Naive thymus-derived CD8-positive, alpha-beta T cell (primary cell): ENCODE data around the gene TAB2. TPM values are rescaled to one million over a fixed set of nuclear protein-coding genes. Genes with fewer than 3 reads are reported as not detected.
"Not testable (repeated sequence)": the region's sequence is repeated elsewhere in the genome, so short reads cannot be mapped to it uniquely, and the experiment has no call there.

ENCODE experiments used
- ATAC-seq, 2 donors: fragments of 150-1000 bp; cut with Tn5 transposase in 1 of 2; sonication (Bioruptor Pico), chemical (Tn5 transposase) in 1 of 2; 1 replicate in 1 of 2; 2 replicates in 1 of 2; pipeline ENCODE4 v1.10.0; 2021; ENCODE audit warnings: mild to moderate bottlenecking in 2 of 2, moderate library complexity in 2 of 2
- POLR2A ChIA-PET: fragments of 350-600 bp; sonication (Branson Sonifier 250); formaldehyde crosslinking; loops from one replicate; lab custom pipeline; 2021; ENCODE audit warnings: antibody characterized with exemption; lab: Charles Lee
- DNase-seq, 10 donors: peaks; one replicate each; pipeline versions ENCODE4 v3.0.0 to v3.0.0-alpha.2; 2020 to 2022
- H3K27ac Mint-ChIP-seq, 10 donors: one replicate each; pipeline ENCODE4 v1.8.0; 2020 to 2022; ENCODE audit warnings: mild to moderate bottlenecking in 10 of 10, mixed read lengths in 10 of 10, moderate library complexity in 4 of 10, inconsistent platforms in 1 of 10
- H3K27me3 Mint-ChIP-seq, 5 donors: one replicate each; pipeline ENCODE4 v1.8.0; 2021 to 2022; ENCODE audit warnings: mixed read lengths in 5 of 5
- H3K36me3 Mint-ChIP-seq, 3 donors: one replicate each; pipeline ENCODE4 v1.8.0; 2020 to 2022; ENCODE audit warnings: mixed read lengths in 3 of 3, mild to moderate bottlenecking in 2 of 3, inconsistent platforms in 1 of 3
- H3K4me1 Mint-ChIP-seq, 4 donors: one replicate each; pipeline ENCODE4 v1.8.0; 2021 to 2022; ENCODE audit warnings: mixed read lengths in 4 of 4
- H3K4me3 Mint-ChIP-seq, 10 donors: one replicate each; pipeline ENCODE4 v1.8.0; 2020 to 2022; ENCODE audit warnings: mild to moderate bottlenecking in 10 of 10, mixed read lengths in 10 of 10, moderate library complexity in 6 of 10, inconsistent platforms in 1 of 10
- H3K9me3 Mint-ChIP-seq, 9 donors: one replicate each; pipeline ENCODE4 v1.8.0; 2020 to 2022; ENCODE audit warnings: mixed read lengths in 9 of 9, mild to moderate bottlenecking in 3 of 9, inconsistent platforms in 1 of 9, moderate library complexity in 1 of 9
- polyA plus RNA-seq, 3 donors: library from polyadenylated mRNA; unstranded; fragments of 300-500 nt; fragmentation: Illumina TruSeq; gene quantifications; one replicate each; pipeline ENCODE4 v1.2.3, GENCODE V29; 2021
- total RNA-seq, 8 experiments: library from RNA in 2 of 8; stranded (reverse) in 2 of 8; gene quantifications; one replicate each; pipeline ENCODE4 v1.2.3 and lab custom pipeline; 2021 to 2026

TAB2 gene
- total and polyA plus RNA-seq, 5 experiments from 2014 or later = 9.5 to 117 (median 14.1) TPM

DNA sequence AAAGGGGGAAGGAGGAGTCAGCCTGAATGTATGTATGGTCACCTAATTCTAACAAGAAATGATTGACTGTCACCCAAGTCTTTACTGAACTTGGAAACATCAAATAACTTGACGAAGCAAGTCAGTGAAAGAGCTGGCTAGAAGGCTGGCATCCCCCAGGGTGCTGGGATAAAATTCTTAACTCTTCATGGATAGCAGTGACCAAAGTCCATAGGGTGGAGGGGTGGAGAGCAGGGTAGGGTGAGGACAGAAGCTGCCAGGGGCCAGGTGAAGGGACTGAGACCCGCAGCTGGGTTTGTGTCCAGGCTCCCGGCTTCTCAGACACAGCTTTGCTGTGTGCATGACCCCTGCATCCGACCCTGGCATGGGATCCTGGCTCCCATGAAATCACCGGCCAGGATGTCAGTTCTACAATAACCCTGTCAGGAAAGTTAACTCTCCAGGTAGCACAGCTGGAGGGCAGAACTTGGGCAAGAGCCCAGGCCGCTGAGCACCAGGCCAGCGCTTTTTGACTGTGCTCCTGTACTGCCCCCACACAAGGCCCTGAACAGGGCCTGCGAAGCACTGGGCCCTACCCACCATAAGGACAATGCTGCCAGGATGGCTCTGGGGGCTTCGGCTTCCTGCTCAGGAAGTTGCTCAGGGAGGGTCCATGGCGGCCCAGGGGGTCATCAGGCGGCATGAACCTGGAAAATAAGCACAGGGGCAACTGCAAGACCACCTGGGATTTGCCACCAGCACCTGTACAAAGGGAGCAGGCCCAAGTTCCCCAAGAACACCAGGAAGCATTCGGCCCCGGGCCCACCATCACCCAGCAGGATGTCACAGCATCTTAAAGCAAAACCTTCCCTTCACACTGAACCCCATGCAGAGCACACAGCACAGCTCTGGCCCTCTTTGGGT lies 134.8 kb downstream of the TAB2 start:
- H3K4me1 Mint-ChIP-seq = peaks cover 2 to 16% (median 7%) of the 10 kb centered on the region in 4 donors
- peaks cover 0 to 29% (median 4%) of the 10 kb centered on the region in 3 donors for H3K36me3 Mint-ChIP-seq
- H3K27ac Mint-ChIP-seq = peak overlapping the region in 5 of 10 donors; percentile 8 to 56 (median 39)
- H3K4me3 Mint-ChIP-seq = peak overlapping the region in 5 of 10 donors; percentile 5 to 56 (median 36)
- DNase-seq (no peak), ATAC-seq (no peak)
- H3K27me3 Mint-ChIP-seq = peaks cover 0 to 8% (median 0%) of the 10 kb centered on the region in 5 donors
- POLR2A ChIA-PET = interaction anchor here (1.2 to 2.0 kb wide), 2 partner anchors 22 to 63 kb away, joined by 3 to 5 read pairs; no protein-coding TSS in a partner anchor
- H3K9me3 Mint-ChIP-seq = no peaks in the 10 kb centered on the region

DNA sequence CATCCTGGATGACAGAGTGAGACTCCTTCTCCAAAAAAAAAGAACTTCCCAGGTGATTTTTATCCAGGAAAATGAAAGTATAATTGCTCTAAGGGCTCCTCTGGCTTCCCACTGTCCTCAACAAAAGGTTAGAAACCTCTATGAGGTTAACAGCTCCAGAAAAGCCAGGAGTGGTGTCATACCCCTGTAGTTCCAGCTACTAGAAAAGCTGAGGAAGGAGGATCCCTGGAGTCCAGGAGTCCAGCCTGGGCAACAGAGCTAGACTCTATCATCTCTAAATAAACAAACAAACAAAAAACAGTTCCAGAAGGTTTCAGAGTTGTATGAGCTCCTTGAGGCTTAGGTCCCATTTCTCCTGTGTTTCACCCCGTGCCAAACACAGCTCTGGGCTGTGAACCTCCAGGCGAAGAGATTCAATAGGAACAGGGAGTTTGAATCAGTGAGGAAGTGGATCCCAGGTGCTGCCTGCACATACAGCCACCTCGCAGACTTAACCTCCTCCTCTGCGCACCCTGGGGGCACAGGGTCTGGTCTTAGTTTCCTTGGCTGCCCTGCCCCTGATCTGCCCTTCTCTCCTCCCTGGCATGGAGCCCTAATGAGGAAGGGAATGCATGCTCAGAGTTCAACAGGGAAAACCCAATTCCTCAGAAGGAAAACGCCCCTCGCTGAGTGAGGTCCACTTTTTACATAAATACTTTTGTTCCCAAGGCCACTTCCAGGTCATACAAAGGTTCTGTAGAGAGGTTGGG lies 136.3 kb downstream of the TAB2 start:
- peaks cover 0 to 8% (median 0%) of the 10 kb centered on the region in 5 donors for H3K27me3 Mint-ChIP-seq
- peak overlapping the region in 1 of 10 donors; percentile 38 for H3K27ac Mint-ChIP-seq
- H3K4me1 Mint-ChIP-seq = peaks cover 2 to 18% (median 7%) of the 10 kb centered on the region in 4 donors
- POLR2A ChIA-PET = interaction anchor here (1.1 kb wide), 1 partner anchor 31 kb away, joined by 5 read pairs; the partner anchor contains the start of gene ZC3H12D
- no peak for DNase-seq
- H3K36me3 Mint-ChIP-seq = peaks cover 0 to 42% (median 8%) of the 10 kb centered on the region in 3 donors
- H3K9me3 Mint-ChIP-seq = no peaks in the 10 kb centered on the region
- no peak for ATAC-seq
- H3K4me3 Mint-ChIP-seq = no peak overlapping the region

DNA sequence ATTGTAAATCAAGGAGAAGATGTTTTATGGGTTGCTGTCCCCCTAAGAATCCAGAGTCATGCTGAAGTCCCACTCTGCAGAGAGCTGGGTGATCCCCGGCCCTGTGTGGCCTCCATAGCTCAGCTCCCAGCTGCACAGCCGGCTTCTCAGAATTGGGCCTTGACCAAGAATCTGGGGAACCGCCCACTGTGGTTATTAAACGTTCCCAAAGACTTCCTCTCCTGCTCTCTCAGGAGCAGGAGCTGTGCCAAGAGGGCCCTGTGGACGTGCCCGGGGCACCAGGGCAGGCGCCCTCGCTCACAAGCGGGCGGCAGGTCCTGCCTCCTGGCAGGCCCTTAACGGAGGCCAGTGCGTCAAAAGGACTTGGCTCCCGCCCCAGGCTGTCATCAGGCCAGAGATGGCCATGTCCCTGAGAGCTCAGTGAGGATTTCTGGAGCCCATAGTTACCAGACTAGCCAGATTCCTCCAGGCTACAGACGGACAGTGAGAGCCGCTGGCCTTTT lies 136.9 kb downstream of the TAB2 start:
- POLR2A ChIA-PET = interaction anchor here (1.1 kb wide), 1 partner anchor 30 kb away, joined by 5 read pairs; the partner anchor contains the start of gene ZC3H12D
- Mint-ChIP-seq H3K27me3 (peaks cover 0 to 4% (median 0%) of the 10 kb centered on the region in 5 donors), H3K9me3 (no peaks in the 10 kb centered on the region), H3K27ac (no peak overlapping the region), H3K36me3 (peaks cover 0 to 48% (median 11%) of the 10 kb centered on the region in 3 donors), H3K4me1 (peaks cover 2 to 19% (median 7%) of the 10 kb centered on the region in 4 donors), H3K4me3 (no peak overlapping the region)
- DNase-seq (no peak), ATAC-seq (no peak)

DNA sequence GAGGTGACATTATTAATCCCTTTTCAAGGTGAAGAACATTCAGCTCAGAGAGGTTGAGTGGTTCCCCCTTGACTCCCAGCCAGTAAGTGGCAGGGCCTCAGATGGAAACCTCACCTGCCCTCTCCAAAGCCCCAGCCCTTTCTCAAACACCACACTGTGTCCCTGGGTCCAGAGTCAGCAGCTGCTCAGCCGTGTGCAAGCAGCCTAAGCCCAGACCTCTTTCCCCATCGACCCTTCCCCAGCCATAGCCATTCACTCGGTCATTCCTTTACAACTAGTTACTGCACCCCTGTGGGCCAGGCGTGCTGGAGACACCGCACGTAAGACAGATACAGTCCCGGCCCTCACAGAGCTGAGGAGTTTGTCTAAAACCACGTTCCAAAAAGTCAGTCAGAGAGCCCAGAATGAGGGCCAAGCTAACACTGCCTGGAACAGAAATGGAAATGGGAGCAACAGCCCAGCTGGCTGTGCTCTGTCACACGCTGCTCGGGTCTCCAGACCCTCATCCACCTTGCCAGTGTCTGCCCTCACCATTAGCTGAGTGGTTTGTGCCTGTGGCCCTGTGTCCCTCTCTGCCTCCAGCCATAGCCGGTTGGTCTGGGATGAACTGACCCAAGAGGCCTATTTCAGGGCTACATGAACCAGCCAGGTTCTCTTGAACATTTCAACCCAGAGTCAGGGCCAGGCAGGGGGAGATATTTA lies 137.7 kb downstream of the TAB2 start:
- Mint-ChIP-seq H3K36me3 (peaks cover 0 to 55% (median 16%) of the 10 kb centered on the region in 3 donors), H3K27ac (peak overlapping the region in 2 of 10 donors; percentile 59 to 87), H3K27me3 (peaks cover 0 to 4% (median 0%) of the 10 kb centered on the region in 5 donors), H3K4me3 (no peak overlapping the region), H3K9me3 (no peaks in the 10 kb centered on the region), H3K4me1 (peaks cover 0 to 13% (median 4%) of the 10 kb centered on the region in 4 donors)
- POLR2A ChIA-PET = interaction anchor here (1.1 kb wide), 1 partner anchor 30 kb away, joined by 5 read pairs; the partner anchor contains the start of gene ZC3H12D
- no peak for ATAC-seq
- DNase-seq = no peak

DNA sequence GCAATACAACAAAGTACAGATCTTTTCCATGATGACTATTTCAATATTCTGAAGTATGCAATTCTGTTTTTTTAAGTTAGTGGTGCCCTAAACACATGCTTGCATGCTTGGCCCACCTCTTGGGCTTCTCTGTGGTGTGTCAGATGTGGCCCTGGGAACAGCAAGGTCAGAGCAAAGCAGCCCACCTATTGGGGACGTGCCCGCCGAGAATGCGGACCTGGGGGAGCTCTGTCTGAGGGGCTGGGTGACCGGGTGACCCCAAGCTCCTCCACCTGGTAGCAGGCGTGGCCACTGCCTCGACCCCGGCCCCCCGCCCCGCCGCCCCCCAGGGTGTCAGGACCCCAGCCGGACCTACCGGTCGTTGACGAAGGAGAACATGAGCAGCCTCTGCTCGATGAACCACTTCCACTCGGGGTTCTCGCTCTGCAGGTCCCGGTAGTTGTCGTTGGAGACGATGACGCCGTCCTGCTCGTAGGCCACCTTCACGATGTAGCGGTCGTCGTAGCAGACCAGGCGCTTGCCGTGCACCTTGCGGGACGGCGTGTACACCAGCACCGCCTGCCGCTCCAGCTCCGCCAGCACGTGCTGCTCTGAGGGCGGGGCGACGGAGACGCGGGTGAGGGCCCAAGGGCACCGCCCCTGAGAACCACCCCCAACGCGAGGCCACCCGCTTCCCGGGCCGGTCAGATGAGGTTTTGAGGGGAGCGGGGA lies 139.0 kb downstream of the TAB2 start:
- H3K36me3 Mint-ChIP-seq = peaks cover 0 to 67% (median 18%) of the 10 kb centered on the region in 3 donors
- no peak overlapping the region for H3K4me3 Mint-ChIP-seq
- no peaks in the 10 kb centered on the region for H3K9me3 Mint-ChIP-seq
- peaks cover 0 to 8% (median 3%) of the 10 kb centered on the region in 4 donors for H3K4me1 Mint-ChIP-seq
- POLR2A ChIA-PET = no interaction called here
- ATAC-seq (no peak), DNase-seq (no peak)
- H3K27ac Mint-ChIP-seq = no peak overlapping the region
- peaks cover 0 to 4% (median 0%) of the 10 kb centered on the region in 5 donors for H3K27me3 Mint-ChIP-seq

DNA sequence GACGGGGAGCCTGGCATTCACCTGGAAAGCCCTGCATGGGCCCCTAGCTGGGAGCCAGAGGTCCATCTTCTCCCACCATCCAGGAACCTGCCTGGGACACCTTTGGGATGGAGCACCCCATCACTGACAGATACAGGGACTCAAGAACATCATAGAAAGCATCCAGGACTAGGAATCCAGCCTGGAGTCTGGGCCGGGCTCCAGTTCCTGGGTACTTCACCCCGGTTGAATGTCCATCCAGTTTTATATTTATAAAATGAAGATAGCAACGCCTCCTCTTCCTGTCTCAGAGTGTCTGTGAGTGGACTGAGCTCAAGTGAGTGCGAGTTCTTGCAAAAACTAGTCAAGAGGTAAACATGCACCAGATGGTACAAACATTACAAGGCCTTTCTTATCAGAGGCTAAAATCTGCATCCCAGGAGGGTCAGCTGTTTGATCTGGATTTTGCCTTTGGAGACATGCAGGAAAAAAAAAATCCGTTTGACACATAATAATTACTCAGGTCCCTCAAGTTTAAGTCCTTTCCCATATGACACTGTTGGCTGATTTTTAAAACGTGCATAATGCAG lies 139.9 kb downstream of the TAB2 start:
- H3K4me3 Mint-ChIP-seq = no peak overlapping the region
- H3K9me3 Mint-ChIP-seq = no peaks in the 10 kb centered on the region
- POLR2A ChIA-PET = interaction anchor here (0.8 to 2.9 kb wide), 2 partner anchors 17 to 410 kb away, joined by 3 to 9 read pairs; no protein-coding TSS in a partner anchor
- no peak overlapping the region for H3K27ac Mint-ChIP-seq
- H3K27me3 Mint-ChIP-seq = no peaks in the 10 kb centered on the region
- ATAC-seq (no peak), DNase-seq (no peak)
- peaks cover 0 to 68% (median 22%) of the 10 kb centered on the region in 3 donors for H3K36me3 Mint-ChIP-seq
- H3K4me1 Mint-ChIP-seq = peaks cover 0 to 3% (median 1%) of the 10 kb centered on the region in 4 donors

DNA sequence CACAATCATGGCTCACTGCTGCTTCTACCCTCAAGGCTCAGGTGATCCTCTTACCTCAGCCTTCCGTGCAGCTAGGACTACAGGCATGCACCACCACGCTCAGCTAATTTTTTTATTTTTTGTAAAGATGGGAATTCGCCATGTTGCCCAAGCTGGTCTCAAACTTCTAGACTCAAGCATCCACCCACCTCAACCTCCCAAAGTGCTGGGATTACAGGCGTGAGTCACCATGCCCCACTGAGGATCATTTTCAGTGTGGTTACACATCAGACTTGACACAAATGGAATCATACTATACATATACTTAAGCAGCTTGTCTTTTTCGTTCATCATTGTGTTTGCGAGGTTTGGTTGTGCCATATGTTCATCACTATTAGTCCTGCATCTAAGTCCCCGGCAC lies 140.7 kb downstream of the TAB2 start:
- ATAC-seq = no peak
- Mint-ChIP-seq H3K27me3 (no peaks in the 10 kb centered on the region), H3K9me3 (no peaks in the 10 kb centered on the region), H3K27ac (peak overlapping the region in 1 of 10 donors; percentile 18), H3K4me1 (peaks cover 0 to 4% (median 2%) of the 10 kb centered on the region in 4 donors), H3K4me3 (no peak overlapping the region), H3K36me3 (peaks cover 0 to 72% (median 30%) of the 10 kb centered on the region in 3 donors)
- DNase-seq = no peak
- POLR2A ChIA-PET = interaction anchor here (2.9 kb wide), 1 partner anchor 16 kb away, joined by 9 read pairs; no protein-coding TSS in a partner anchor

DNA sequence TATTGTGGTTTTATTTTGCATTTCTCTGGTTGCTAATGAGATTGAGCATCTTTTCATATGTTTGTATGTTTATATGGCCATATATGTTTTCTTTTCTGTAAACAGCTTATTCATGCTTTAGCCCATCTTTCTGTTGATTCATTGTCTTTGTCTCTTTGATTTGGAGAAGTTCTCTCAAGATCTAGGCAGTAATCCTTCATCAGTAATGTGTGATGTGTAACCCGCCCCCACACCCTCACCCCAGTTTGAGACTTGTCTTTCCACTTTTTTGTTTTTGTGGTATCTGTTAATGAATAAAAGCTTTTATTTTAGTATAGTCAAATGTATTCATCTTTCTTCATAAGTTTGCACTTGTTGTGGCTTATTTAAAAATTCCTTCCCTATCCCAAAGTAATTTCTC lies 141.3 kb downstream of the TAB2 start:
- ATAC-seq (no peak), DNase-seq (no peak)
- Mint-ChIP-seq H3K4me3 (no peak overlapping the region), H3K4me1 (peaks cover 0 to 5% (median 2%) of the 10 kb centered on the region in 4 donors), H3K9me3 (no peaks in the 10 kb centered on the region), H3K27me3 (no peaks in the 10 kb centered on the region), H3K36me3 (peaks cover 0 to 75% (median 34%) of the 10 kb centered on the region in 3 donors), H3K27ac (peak overlapping the region in 1 of 10 donors; percentile 18)
- POLR2A ChIA-PET = interaction anchor here (2.9 kb wide), 1 partner anchor 15 kb away, joined by 9 read pairs; no protein-coding TSS in a partner anchor

DNA sequence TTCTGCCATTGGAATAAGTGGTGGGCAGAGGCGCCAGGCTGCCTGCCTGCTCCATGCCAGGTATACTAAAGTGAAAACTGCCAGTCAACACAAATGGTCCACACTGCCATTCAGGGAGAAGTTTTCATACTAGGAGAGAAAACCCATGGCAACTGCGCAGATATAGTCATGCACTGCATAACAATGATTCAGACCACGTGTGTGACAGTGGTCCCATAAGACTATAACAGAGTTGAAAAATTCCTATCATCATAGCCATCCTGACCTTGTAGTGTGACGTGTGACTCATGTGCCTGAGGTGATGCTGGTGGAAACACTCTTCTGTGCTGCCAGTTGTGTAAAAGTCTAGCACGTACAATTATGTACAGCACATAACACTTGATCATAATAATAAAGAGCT lies 142.2 kb downstream of the TAB2 start:
- Mint-ChIP-seq H3K4me1 (peaks cover 0 to 15% (median 6%) of the 10 kb centered on the region in 4 donors), H3K4me3 (no peak overlapping the region), H3K9me3 (no peaks in the 10 kb centered on the region), H3K27ac (no peak overlapping the region), H3K36me3 (peaks cover 0 to 82% (median 35%) of the 10 kb centered on the region in 3 donors), H3K27me3 (no peaks in the 10 kb centered on the region)
- ATAC-seq (no peak), DNase-seq (no peak)
- POLR2A ChIA-PET = interaction anchor here (1.0 to 2.9 kb wide), 2 partner anchors 14 to 55 kb away, joined by 4 to 9 read pairs; no protein-coding TSS in a partner anchor

DNA sequence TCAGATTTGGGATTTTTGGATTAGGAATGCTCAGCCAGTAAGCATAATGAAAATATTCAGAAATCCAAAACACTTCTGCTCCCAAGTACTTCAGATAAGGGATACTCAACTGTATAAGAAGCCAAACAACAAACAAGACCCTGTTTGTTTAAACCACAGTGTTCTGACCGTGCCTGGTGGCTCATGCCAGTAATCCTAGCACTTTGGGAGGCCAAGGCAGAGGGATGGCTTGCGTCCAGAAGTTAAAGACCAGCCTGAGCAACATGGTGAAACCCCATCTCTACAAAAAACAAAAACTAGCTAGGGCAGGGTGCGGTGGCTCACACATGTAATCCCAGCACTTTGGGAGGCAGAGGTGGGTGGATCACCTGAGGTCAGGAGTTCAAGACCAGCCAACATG lies 142.7 kb downstream of the TAB2 start:
- POLR2A ChIA-PET = interaction anchor here (1.0 to 1.2 kb wide), 2 partner anchors 43 to 54 kb away, joined by 4 read pairs; no protein-coding TSS in a partner anchor
- ATAC-seq, DNase-seq, H3K4me3 Mint-ChIP-seq, H3K27me3 Mint-ChIP-seq, H3K9me3 Mint-ChIP-seq, H3K27ac Mint-ChIP-seq: not testable (repeated sequence)
- peaks cover 0 to 18% (median 5%) of the 10 kb centered on the region in 4 donors for H3K4me1 Mint-ChIP-seq
- H3K36me3 Mint-ChIP-seq = peaks cover 0 to 81% (median 35%) of the 10 kb centered on the region in 3 donors
